Thyroid gland (tissue), 4 donors: ENCODE data around the gene ITM2C. TPM values are rescaled to one million over a fixed set of nuclear protein-coding genes. Genes with fewer than 3 reads are reported as not detected.
A peak's percentile ranks its signal among the peaks of the same experiment; 100 is the strongest.

Experiments
- DNase-seq, 2 donors: peaks; one replicate each; pipeline ENCODE4 v3.0.0-alpha.2; 2019
- H3K27ac ChIP-seq, 3 donors: fragments of 200-600 bp; sonication (generic); 1 replicate in 2 of 3; 2 replicates in 1 of 3; pipeline ENCODE4 v1.5.1; 2016 to 2019; ENCODE audit warnings: mild to moderate bottlenecking in 1 of 3, moderate library complexity in 1 of 3
- H3K27me3 ChIP-seq: fragments of 200-600 bp; sonication (generic); one replicate; pipeline ENCODE4 v1.5.1; 2019
- H3K36me3 ChIP-seq, 2 donors: fragments of 200-600 bp; sonication (generic); one replicate each; pipeline ENCODE4 v1.5.1; 2016 to 2019
- H3K4me1 ChIP-seq, 2 donors: fragments of 200-600 bp; sonication (generic); one replicate each; pipeline ENCODE4 v1.5.1; 2017 to 2019
- H3K4me3 ChIP-seq, 3 donors: fragments of 200-600 bp; sonication (generic); replicated peaks in 1 of 3; 1 replicate in 2 of 3; 2 replicates in 1 of 3; pipeline ENCODE4 v1.5.1; 2016; ENCODE audit warnings: mild to moderate bottlenecking in 1 of 3
- H3K9me3 ChIP-seq: fragments of 200-600 bp; sonication (generic); one replicate; pipeline ENCODE4 v1.5.1; 2017
- CTCF ChIP-seq, 6 experiments: fragments of 200-600 bp in 3 of 6; fragments of 450-650 bp in 3 of 6; sonication (generic) in 3 of 6; IDR thresholded peaks; one replicate each; pipeline ENCODE4 v1.5.1; 2016 to 2019; ENCODE audit warnings: antibody characterized with exemption in 6 of 6, mild to moderate bottlenecking in 2 of 6, inconsistent platforms in 1 of 6, moderate library complexity in 1 of 6
- POLR2A ChIP-seq, 2 donors: fragments of 450-650 bp; IDR thresholded peaks; one replicate each; pipeline ENCODE4 v1.6.1; 2017; ENCODE audit warnings: antibody characterized with exemption in 2 of 2, mild to moderate bottlenecking in 2 of 2, moderate library complexity in 1 of 2
- WGBS, 2 donors: methylation state at CpG; one replicate each; pipeline ENCODE4 v1.1.5; 2017; 5-methylcytosine and 5-hydroxymethylcytosine counted together
- intact Hi-C: fragments of 100-400 bp; cut with DNase I; formaldehyde crosslinking; loops from one replicate; pipeline ENCODE4 v1.15.1; 2023
- total RNA-seq, 4 donors: library from RNA; depleted of rRNA; stranded (reverse); fragments of >200 nt; gene quantifications; one replicate each; pipeline ENCODE4 v1.2.3, GENCODE V29; 2016

Gene ITM2C
- 10 to 100 TPM; 29.2 to 54.0 (median 45.4) TPM for total RNA-seq

GRCh38 chr2:230864605-230865306 lies at the start of gene ITM2C:
Gene ITM2C (plus strand): TSS chr2:230864942. CDS start chr2:230865026, 84 bp downstream.
- Histone ChIP-seq H3K27ac (no peak within 1 kb of the TSS), H3K36me3 (no peaks in the 10 kb centered on the region), H3K4me3 (peak within 1 kb of the TSS; percentile 62 to 83 (median 63)), H3K9me3 (no peaks in the 10 kb centered on the region), H3K4me1 (peaks cover 14 to 19% of the 10 kb centered on the region in 2 donors), H3K27me3 (no peaks in the 10 kb centered on the region)
- DNase-seq, result peak; percentile 57 to 60
- WGBS, 2 donors, result 1 to 2% methylated on average over 38 to 73 of the region's 76 CpGs
- TF ChIP-seq POLR2A (IDR thresholded peaks at IDR 0.05), result peak in 1 of 2 donors; percentile 37
- peak in 2 of 6 experiments; percentile 45 to 53 for TF ChIP-seq CTCF (IDR thresholded peaks at IDR 0.05)
- intact Hi-C loops, result no loop called here

- intact Hi-C loops, result no loop called here
- Histone ChIP-seq H3K9me3 (no peaks in the 10 kb centered on the region), H3K27ac (no peak overlapping the region), H3K36me3 (peaks cover 13 to 26% of the 10 kb centered on the region in 2 donors), H3K4me1 (no peaks in the 10 kb centered on the region), H3K4me3 (no peak overlapping the region), H3K27me3 (no peaks in the 10 kb centered on the region)
- no peak for DNase-seq
- WGBS, 2 donors, result 92 to 96% methylated on average over 3 of the region's 3 CpGs
- no peak for TF ChIP-seq CTCF (IDR thresholded peaks at IDR 0.05)
- TF ChIP-seq POLR2A (IDR thresholded peaks at IDR 0.05), result no peak
These were observed 49.7 kb upstream of the ITM2C start for GRCh38 chr2:230815088-230815487.

- no peak overlapping the region for H3K27ac ChIP-seq
- peaks cover 0 to 5% of the 10 kb centered on the region in 2 donors for H3K4me1 ChIP-seq
- no peak for TF ChIP-seq CTCF (IDR thresholded peaks at IDR 0.05)
- no peak for TF ChIP-seq POLR2A (IDR thresholded peaks at IDR 0.05)
- H3K4me3 ChIP-seq, result no peak overlapping the region
- 49 to 56% methylated on average over 7 of the region's 7 CpGs for WGBS, 2 donors
- H3K9me3 ChIP-seq, result no peaks in the 10 kb centered on the region
- no peaks in the 10 kb centered on the region for H3K27me3 ChIP-seq
- peaks cover 13% of the 10 kb centered on the region in 2 donors for H3K36me3 ChIP-seq
- peak; percentile 83 to 85 for DNase-seq
- intact Hi-C loops, result no loop called here
These were observed 48.0 kb upstream of the ITM2C start for GRCh38 chr2:230816735-230817134.

- Histone ChIP-seq H3K4me1 (peaks cover 0 to 9% of the 10 kb centered on the region in 2 donors), H3K27ac (no peak overlapping the region), H3K36me3 (peaks cover 13% of the 10 kb centered on the region in 2 donors), H3K9me3 (no peaks in the 10 kb centered on the region), H3K27me3 (no peaks in the 10 kb centered on the region), H3K4me3 (no peak overlapping the region)
- 94 to 95% methylated on average over 1 of the region's 1 CpG for WGBS, 2 donors
- no peak for DNase-seq
- intact Hi-C loops, result no loop called here
- TF ChIP-seq CTCF (IDR thresholded peaks at IDR 0.05), result no peak
- no peak for TF ChIP-seq POLR2A (IDR thresholded peaks at IDR 0.05)
These were observed 45.3 kb upstream of the ITM2C start for GRCh38 chr2:230819433-230819832.

- intact Hi-C loops, result no loop called here
- 50 to 54% methylated on average over 16 to 17 of the region's 18 CpGs for WGBS, 2 donors
- Histone ChIP-seq H3K27me3 (no peaks in the 10 kb centered on the region), H3K27ac (no peak overlapping the region), H3K4me3 (no peak overlapping the region), H3K4me1 (peaks cover 0 to 13% of the 10 kb centered on the region in 2 donors), H3K36me3 (peaks cover 13% of the 10 kb centered on the region in 2 donors), H3K9me3 (no peaks in the 10 kb centered on the region)
- TF ChIP-seq POLR2A (IDR thresholded peaks at IDR 0.05) (no peak), CTCF (IDR thresholded peaks at IDR 0.05) (no peak)
- peak; percentile 33 to 47 for DNase-seq
These were observed 43.3 kb upstream of the ITM2C start for GRCh38 chr2:230821261-230821990.
